Globus pallidus (tissue), 1 donor: Measurements from ENCODE around the gene CKMT1B.
"Not testable (repeated sequence)": the region's sequence is repeated elsewhere in the genome, so short reads cannot be mapped to it uniquely, and the experiment has no call there.

ENCODE experiments used
- DNase-seq: peaks from one replicate; pipeline ENCODE4 v3.0.0-alpha.2; 2015; ENCODE audit warnings: low spot score

The CKMT1B gene

DNA sequence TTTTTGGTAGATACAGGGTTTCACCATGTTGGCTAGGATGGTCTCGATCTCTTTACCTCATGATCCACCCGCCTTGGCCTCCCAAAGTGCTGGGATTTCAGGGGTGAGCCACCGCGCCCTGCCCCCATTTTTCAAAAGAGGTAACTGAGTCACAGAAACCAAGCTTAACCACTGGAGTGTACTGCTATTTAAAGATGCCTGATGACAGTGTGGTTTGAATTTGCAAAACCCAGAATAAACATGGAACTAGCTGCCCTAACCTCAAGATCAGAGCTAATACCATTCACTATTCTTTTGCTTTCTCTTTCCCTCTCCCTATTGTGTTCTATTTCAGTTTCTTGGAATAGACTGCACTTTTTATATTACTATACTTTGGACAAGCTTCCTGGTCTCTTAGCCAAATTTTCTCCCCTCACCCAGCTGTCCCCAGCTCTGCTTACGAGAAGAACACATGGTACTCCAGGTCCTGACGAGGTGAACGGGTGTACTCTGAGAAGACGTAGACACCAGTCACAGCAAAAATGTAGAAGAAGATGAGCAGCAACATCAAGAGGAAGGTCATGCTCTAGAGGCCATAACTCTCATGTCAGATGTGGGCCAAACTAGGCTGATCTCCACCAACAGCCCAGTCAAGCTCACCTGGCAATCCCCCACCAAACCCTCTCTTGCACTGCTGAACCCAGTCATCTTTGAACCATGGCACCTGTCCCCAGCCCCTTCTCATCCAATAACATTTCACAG, 44.8 kb downstream of the CKMT1B start:
- not testable (repeated sequence) for DNase-seq
